ENCODE results near the gene IRX6. TPM values are rescaled to one million over a fixed set of nuclear protein-coding genes. Genes with fewer than 3 reads are reported as not detected.
A peak's percentile ranks its signal among the peaks of the same experiment; 100 is the strongest.

IRX6 gene
- total and polyA plus RNA-seq, 2 of the 8 experiments (the other 6 are each of a cell fraction or from before 2014, with no cell fraction given): 0.61 TPM; not detected in 1

DNA sequence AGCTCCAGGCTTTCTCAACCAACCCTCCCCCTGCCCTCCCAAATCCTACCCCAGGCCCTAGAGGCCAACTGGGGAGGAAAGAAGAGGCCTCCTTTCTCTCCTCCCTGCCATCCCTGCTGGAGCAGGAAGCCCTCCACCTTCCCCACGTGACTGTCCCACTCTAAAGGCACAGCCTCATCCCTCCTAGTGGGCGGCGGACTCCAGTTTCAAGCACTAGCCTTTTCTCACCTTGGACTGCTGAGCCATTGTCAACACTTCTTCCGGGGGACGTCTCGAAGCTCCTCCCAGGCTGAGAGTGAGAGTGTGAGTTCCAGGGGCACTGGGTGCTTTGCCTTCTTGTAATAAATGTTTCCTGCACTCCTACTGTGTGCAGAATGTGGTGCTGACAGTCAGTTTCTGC is 21.4 kb upstream of the IRX6 start:
- H3K79me1 ChIP-seq (ENCODE audit: low read depth, low read length): no peaks in the 10 kb centered on the region
- H3K9me3 ChIP-seq (ENCODE audit: insufficient read depth in 2 of 2, low read depth in 1 of 2, low read length in 1 of 2): 0 out of 4 replicates have a peak, but pooled peaks cover 0 to 3% of the 10 kb centered on the region in 2 experiments
- no peak overlapping the region for H3K14ac ChIP-seq (ENCODE audit: insufficient read length)
- CTCF ChIA-PET (ENCODE audit: partially characterized antibody): interaction anchor here (1.4 kb wide), 1 partner anchor 21 kb away, joined by 3 read pairs; the partner anchor contains the start of gene IRX6
- no peak overlapping the region for H3K18ac ChIP-seq (ENCODE audit: extremely low read depth, low read length)
- H3K79me2 ChIP-seq (ENCODE audit: control insufficient read depth in 1 of 2, insufficient read depth in 2 of 2, low read length in 2 of 2): no peaks in the 10 kb centered on the region
- peak; percentile 62 for TF ChIP-seq USF2 (IDR thresholded peaks at IDR 0.05; ENCODE audit: low read length)
- peak; percentile 56 for TF ChIP-seq MAX (IDR thresholded peaks at IDR 0.05)
- TF ChIP-seq, protein P1, sequence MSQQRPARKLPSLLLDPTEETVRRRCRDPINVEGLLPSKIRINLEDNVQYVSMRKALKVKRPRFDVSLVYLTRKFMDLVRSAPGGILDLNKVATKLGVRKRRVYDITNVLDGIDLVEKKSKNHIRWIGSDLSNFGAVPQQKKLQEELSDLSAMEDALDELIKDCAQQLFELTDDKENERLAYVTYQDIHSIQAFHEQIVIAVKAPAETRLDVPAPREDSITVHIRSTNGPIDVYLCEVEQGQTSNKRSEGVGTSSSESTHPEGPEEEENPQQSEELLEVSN (IDR thresholded peaks at IDR 0.05): peak; percentile 61
- no peak for TF ChIP-seq GTF2F1 (IDR thresholded peaks at IDR 0.05; ENCODE audit: borderline replicate concordance, low read depth, low read length)
- no peak for TF ChIP-seq TCF12 (IDR thresholded peaks at IDR 0.05; ENCODE audit: low read depth, low read length)
- DNase-seq (ENCODE audit: low read depth in 1 of 2, low spot score in 2 of 2): peak in 1 of 2 experiments; percentile 48
- H2BK5ac ChIP-seq (ENCODE audit: low read depth, low read length): no peak overlapping the region; the same call in 1 of the 2 replicates
- H3K4me2 ChIP-seq (ENCODE audit: insufficient read depth in 1 of 2, low read depth in 2 of 2, low read length in 2 of 2): peak overlapping the region; percentile 31 to 62; a peak in 3 of 4 replicates
- no peaks in the 10 kb centered on the region for H3K36me3 ChIP-seq (ENCODE audit: control insufficient read depth in 2 of 4, insufficient read depth in 4 of 4, low read length in 3 of 4)
- H3K23ac ChIP-seq (ENCODE audit: insufficient read length): no peak overlapping the region
- no peak overlapping the region for H3K4ac ChIP-seq (replicated peaks; ENCODE audit: insufficient read length, low read depth, low read length)
- no peak for FAIRE-seq
- 0 out of 2 replicates have a peak overlapping the region, but pooled peaks have one; percentile 9 for H4K8ac ChIP-seq (ENCODE audit: extremely low read depth, insufficient read depth, low read length)
- POLR2A ChIA-PET (ENCODE audit: partially characterized antibody): no interaction called here
- H3K4me3 ChIP-seq (ENCODE audit: extremely low read depth in 1 of 4, insufficient read depth in 2 of 4, low read depth in 3 of 4, low read length in 4 of 4): no peak overlapping the region
- H2BK20ac ChIP-seq (ENCODE audit: low read length): no peak overlapping the region
- H2BK12ac ChIP-seq (ENCODE audit: low read depth, low read length): peak overlapping the region; percentile 40; the same call in 1 of the 2 replicates
- 38% methylated on average over 6 of the region's 6 CpGs; no CpG with 5 or more reads in 1 of the 2 experiments for WGBS, 2 experiments (ENCODE audit: extremely low coverage in 1 of 2, insufficient coverage in 1 of 2, insufficient read length in 1 of 2, insufficient replicate concordance in 2 of 2, low coverage in 1 of 2, low lambda C conversion rate in 2 of 2, missing lambda C conversion rate in 1 of 2)
- H4K20me1 ChIP-seq (replicated peaks in 1 of 2; ENCODE audit: control insufficient read depth in 1 of 2, insufficient read depth in 2 of 2, low read length in 2 of 2): no peaks in the 10 kb centered on the region
- H3K27me3 ChIP-seq (replicated peaks in 1 of 4; ENCODE audit: control insufficient read depth in 3 of 4, extremely low read depth in 1 of 4, insufficient read depth in 3 of 4, low read length in 3 of 4): no peaks in the 10 kb centered on the region
- H3K4me1 ChIP-seq (replicated peaks in 1 of 4; ENCODE audit: control insufficient read depth in 3 of 4, insufficient read depth in 4 of 4, low read length in 3 of 4): peaks cover 0 to 8% (median 2%) of the 10 kb centered on the region in 4 experiments; a peak in 1 of 7 replicates
- no peak overlapping the region for H2BK120ac ChIP-seq (replicated peaks; ENCODE audit: low read depth, low read length)
- no peak overlapping the region for H4K5ac ChIP-seq (ENCODE audit: insufficient read length, low read depth, low read length)
- no peak overlapping the region for H3K27ac ChIP-seq (ENCODE audit: low read depth, low read length)
- H4K91ac ChIP-seq (replicated peaks; ENCODE audit: insufficient read length, low read length): no peak overlapping the region
- no peak overlapping the region for H2AK5ac ChIP-seq (ENCODE audit: low read depth, low read length)
- no peak overlapping the region for H3K56ac ChIP-seq (replicated peaks; ENCODE audit: insufficient read length, low read depth, low read length)
- H3K9ac ChIP-seq (replicated peaks in 1 of 4; ENCODE audit: extremely low read depth in 1 of 4, low read depth in 3 of 4, low read length in 3 of 4): no peak overlapping the region
- no peaks in the 10 kb centered on the region for H3K23me2 ChIP-seq (ENCODE audit: low read depth, low read length)
- peak overlapping the region; percentile 86 for H2AFZ ChIP-seq (ENCODE audit: low read length)
- no peak overlapping the region for H2BK15ac ChIP-seq (ENCODE audit: low read length)
